ENCODE measurements around the gene AIFM3.
A peak's percentile ranks its signal among the peaks of the same experiment; 100 is the strongest.

Gene AIFM3

DNA sequence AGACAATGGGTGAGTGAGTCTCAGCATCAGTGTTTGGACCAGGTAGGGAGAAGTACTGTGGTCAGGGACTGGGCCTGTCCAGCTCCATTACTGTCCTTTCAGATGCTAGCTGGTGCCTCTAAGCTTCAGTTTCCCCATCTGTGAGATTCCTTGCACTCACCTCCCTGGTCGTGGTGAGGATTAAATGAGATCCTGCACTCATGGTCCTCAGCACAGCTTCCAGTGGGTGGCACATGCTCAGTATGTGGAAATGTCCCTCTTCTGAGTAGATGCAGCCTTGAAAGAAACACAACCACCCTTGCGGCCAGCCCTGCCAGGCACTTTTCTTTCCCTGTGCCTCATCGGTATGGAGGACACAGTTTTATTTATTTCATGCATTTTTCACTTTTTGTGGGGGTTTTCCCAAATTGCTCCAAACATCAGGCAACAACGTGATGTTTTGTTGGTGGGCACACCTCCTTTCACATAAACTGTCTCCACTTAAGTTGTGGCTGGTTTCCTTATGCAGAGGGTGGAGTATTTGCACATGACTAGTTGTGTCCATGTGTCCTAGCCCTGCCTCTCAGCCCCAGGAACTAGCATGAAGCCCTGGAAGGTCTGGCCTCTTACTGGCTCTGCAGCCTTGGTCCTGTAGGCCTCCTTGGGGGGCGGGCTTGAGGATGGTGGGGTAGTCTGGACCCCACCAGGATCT, 16.2 kb downstream of the AIFM3 start:
- TF ChIP-seq, protein P1, sequence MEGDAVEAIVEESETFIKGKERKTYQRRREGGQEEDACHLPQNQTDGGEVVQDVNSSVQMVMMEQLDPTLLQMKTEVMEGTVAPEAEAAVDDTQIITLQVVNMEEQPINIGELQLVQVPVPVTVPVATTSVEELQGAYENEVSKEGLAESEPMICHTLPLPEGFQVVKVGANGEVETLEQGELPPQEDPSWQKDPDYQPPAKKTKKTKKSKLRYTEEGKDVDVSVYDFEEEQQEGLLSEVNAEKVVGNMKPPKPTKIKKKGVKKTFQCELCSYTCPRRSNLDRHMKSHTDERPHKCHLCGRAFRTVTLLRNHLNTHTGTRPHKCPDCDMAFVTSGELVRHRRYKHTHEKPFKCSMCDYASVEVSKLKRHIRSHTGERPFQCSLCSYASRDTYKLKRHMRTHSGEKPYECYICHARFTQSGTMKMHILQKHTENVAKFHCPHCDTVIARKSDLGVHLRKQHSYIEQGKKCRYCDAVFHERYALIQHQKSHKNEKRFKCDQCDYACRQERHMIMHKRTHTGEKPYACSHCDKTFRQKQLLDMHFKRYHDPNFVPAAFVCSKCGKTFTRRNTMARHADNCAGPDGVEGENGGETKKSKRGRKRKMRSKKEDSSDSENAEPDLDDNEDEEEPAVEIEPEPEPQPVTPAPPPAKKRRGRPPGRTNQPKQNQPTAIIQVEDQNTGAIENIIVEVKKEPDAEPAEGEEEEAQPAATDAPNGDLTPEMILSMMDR (IDR thresholded peaks at IDR 0.05) = no peak
- Histone ChIP-seq H3K79me2 (peaks cover 4% of the 10 kb centered on the region), H3K9ac (no peak overlapping the region), H3K4me2 (ENCODE audit: low read length) (peak overlapping the region; percentile 100), H3K27ac (no peak overlapping the region), H3K27me3 (ENCODE audit: control insufficient read depth, insufficient read depth, low read length) (no peaks in the 10 kb centered on the region), H3K9me3 (ENCODE audit: control insufficient read depth, low read length) (no peaks in the 10 kb centered on the region), H3K4me3 (ENCODE audit: low read depth, low read length) (peak overlapping the region; percentile 95), H2AFZ (no peak overlapping the region), H3K36me3 (ENCODE audit: control insufficient read depth, insufficient read depth, low read length) (no peaks in the 10 kb centered on the region), H3K4me1 (peaks cover 6% of the 10 kb centered on the region)

DNA sequence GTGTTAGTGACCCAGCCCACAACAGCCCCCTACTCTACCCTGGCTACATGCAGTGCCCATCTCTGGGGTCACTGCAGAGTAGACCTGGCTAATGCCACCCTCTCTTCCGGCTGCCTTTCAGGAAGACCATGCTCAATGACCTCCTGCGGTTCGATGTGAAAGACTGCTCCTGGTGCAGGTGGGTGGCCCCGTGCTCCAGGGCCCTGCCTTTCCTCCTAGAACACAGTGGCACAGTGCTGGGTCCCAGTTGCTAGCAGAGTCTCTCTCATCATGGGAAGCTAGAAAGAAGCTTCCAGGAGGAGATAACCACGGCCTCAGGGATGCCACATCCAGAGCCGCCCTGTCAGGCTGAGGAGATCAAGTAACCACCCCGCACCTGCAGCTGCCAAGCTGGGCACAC, 18.7 kb downstream of the AIFM3 start:
- H3K27ac ChIP-seq = no peak overlapping the region
- H2AFZ ChIP-seq = no peak overlapping the region
- H3K4me2 ChIP-seq (ENCODE audit: low read length) = no peak overlapping the region
- H3K9ac ChIP-seq = no peak overlapping the region
- no peak overlapping the region for H3K4me3 ChIP-seq (ENCODE audit: low read depth, low read length)
- no peaks in the 10 kb centered on the region for H3K9me3 ChIP-seq (ENCODE audit: control insufficient read depth, low read length)
- H3K36me3 ChIP-seq (ENCODE audit: control insufficient read depth, insufficient read depth, low read length) = no peaks in the 10 kb centered on the region
- H3K79me2 ChIP-seq = peaks cover 4% of the 10 kb centered on the region
- TF ChIP-seq, protein P1 (IDR thresholded peaks at IDR 0.05) = no peak
- H3K27me3 ChIP-seq (ENCODE audit: control insufficient read depth, insufficient read depth, low read length) = no peaks in the 10 kb centered on the region
- peaks cover 6% of the 10 kb centered on the region for H3K4me1 ChIP-seq

DNA sequence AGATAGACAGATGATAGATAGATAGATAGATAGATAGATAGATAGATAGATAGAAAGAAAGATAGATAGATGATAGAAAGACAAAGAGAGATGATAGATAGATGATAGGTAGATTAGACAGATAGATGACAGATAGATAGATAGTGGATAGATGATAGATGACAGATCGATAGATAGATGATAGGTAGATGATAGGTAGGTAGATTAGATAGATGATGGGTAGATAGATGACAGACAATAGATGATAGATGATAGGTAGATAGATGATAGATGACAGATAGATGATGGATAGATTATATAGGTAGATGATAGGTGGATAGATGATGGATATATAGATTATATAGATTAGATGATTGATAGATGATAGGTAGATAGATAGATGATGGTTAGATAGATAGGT, 19.3 kb downstream of the AIFM3 start:
- no peaks in the 10 kb centered on the region for H3K79me2 ChIP-seq
- no peaks in the 10 kb centered on the region for H3K36me3 ChIP-seq (ENCODE audit: control insufficient read depth, insufficient read depth, low read length)
- peaks cover under 1% of the 10 kb centered on the region for H3K4me1 ChIP-seq
- no peak overlapping the region for H3K9ac ChIP-seq
- TF ChIP-seq, protein P1 (IDR thresholded peaks at IDR 0.05) = no peak
- H3K4me2 ChIP-seq (ENCODE audit: low read length) = no peak overlapping the region
- H3K27ac ChIP-seq = no peak overlapping the region
- no peak overlapping the region for H3K4me3 ChIP-seq (ENCODE audit: low read depth, low read length)
- no peaks in the 10 kb centered on the region for H3K9me3 ChIP-seq (ENCODE audit: control insufficient read depth, low read length)
- H2AFZ ChIP-seq = no peak overlapping the region
- no peaks in the 10 kb centered on the region for H3K27me3 ChIP-seq (ENCODE audit: control insufficient read depth, insufficient read depth, low read length)

DNA sequence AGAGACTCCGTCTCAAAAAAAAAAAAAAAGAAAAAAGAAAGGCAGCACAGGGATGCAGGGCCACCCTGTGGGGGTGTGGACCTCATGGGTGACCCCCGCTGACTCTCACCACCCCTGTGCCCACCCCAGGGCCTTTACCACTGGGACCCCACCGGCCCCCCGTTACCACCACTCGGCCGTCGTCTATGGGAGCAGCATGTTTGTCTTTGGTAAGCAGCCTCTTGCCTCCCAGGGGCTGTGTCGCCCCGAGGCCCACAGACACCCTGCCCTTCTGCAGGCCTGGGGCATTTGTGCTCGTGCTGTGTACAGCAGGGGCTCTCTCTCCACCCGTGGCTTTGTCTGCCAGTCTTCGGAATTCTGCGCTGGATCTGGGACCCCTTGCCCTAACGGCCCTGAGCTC, 20.3 kb downstream of the AIFM3 start:
- no peaks in the 10 kb centered on the region for H3K9me3 ChIP-seq (ENCODE audit: control insufficient read depth, low read length)
- no peak overlapping the region for H3K27ac ChIP-seq
- H3K9ac ChIP-seq = no peak overlapping the region
- no peak overlapping the region for H3K4me2 ChIP-seq (ENCODE audit: low read length)
- H2AFZ ChIP-seq = no peak overlapping the region
- no peaks in the 10 kb centered on the region for H3K79me2 ChIP-seq
- H3K27me3 ChIP-seq (ENCODE audit: control insufficient read depth, insufficient read depth, low read length) = no peaks in the 10 kb centered on the region
- H3K36me3 ChIP-seq (ENCODE audit: control insufficient read depth, insufficient read depth, low read length) = no peaks in the 10 kb centered on the region
- TF ChIP-seq, protein P1 (IDR thresholded peaks at IDR 0.05) = no peak
- H3K4me1 ChIP-seq = no peaks in the 10 kb centered on the region
- no peak overlapping the region for H3K4me3 ChIP-seq (ENCODE audit: low read depth, low read length)
